Panc1 (cell line): ENCODE data around the gene BCL2. TPM values are rescaled to one million over a fixed set of nuclear protein-coding genes. Genes with fewer than 3 reads are reported as not detected.

ENCODE experiments used
- ATAC-seq: fragments of 200-7000 bp; cut with Tn5 transposase; 2 replicates; pipeline ENCODE4 v1.9.1; 2020; ENCODE audit warnings: mild to moderate bottlenecking, moderate library complexity
- BruUV-seq: library from RNA; stranded (reverse); fragments of 400-500 nt; replicated peaks from 2 replicates; lab custom pipeline; 2021; lab: Mats Ljungman, UMichigan
- CTCF ChIA-PET: fragments of 300-600 bp; sonication (Branson Sonifier 250); formaldehyde crosslinking; loops from one replicate; lab custom pipeline; 2022; ENCODE audit warnings: antibody characterized with exemption; lab: Charles Lee
- POLR2A ChIA-PET: fragments of 300-600 bp; sonication (Branson Sonifier 250); formaldehyde crosslinking; loops from one replicate; lab custom pipeline; 2022; ENCODE audit warnings: antibody characterized with exemption; lab: Charles Lee
- DNase-seq: peaks from one replicate; pipeline ENCODE4 v3.0.0-alpha.2; 2010; ENCODE audit warnings: low read depth, low spot score
- H3K27ac ChIP-seq: 2 replicates; pipeline ENCODE4 v1.5.1; 2011; ENCODE audit warnings: mild to moderate bottlenecking, low read length, inconsistent platforms
- H3K27me3 ChIP-seq: fragments of 200-500 bp; sonication (Bioruptor generic); 2 replicates; pipeline ENCODE4 v1.6.0; 2014; ENCODE audit warnings: low read length, inconsistent platforms; ENCODE audit not compliant: control insufficient read depth, insufficient read depth
- H3K36me3 ChIP-seq: fragments of 200-500 bp; sonication (Bioruptor generic); 2 replicates; pipeline ENCODE4 v1.5.1; 2014; ENCODE audit warnings: inconsistent platforms, mild to moderate bottlenecking, low read length, moderate library complexity; ENCODE audit not compliant: control insufficient read depth, insufficient read depth
- H3K4me1 ChIP-seq: 2 replicates; pipeline ENCODE4 v1.5.1; 2011; ENCODE audit warnings: inconsistent platforms, mild to moderate bottlenecking, low read length, moderate library complexity; ENCODE audit not compliant: control insufficient read depth, insufficient read depth
- H3K4me3 ChIP-seq, 2 experiments: 2 replicates each; pipeline ENCODE4 v1.5.1; 2011 to 2012; ENCODE audit warnings: low read depth in 2 of 2, low read length in 2 of 2, mild to moderate bottlenecking in 2 of 2, inconsistent platforms in 1 of 2, moderate library complexity in 1 of 2
- H3K9me3 ChIP-seq: fragments of 200-500 bp; sonication (Bioruptor generic); 2 replicates; pipeline ENCODE4 v1.5.1; 2014; ENCODE audit warnings: low read depth, mild to moderate bottlenecking, inconsistent platforms, low read length, moderate library complexity; ENCODE audit not compliant: control insufficient read depth, insufficient read depth
- CTCF ChIP-seq: fragments of 450-650 bp; IDR thresholded peaks from 2 replicates; pipeline ENCODE4 v1.5.1; 2017; ENCODE audit warnings: mild to moderate bottlenecking
- POLR2AphosphoS5 ChIP-seq: IDR thresholded peaks from 2 replicates; pipeline ENCODE4 v1.6.1; 2012; ENCODE audit warnings: mild to moderate bottlenecking, low read depth, low read length, moderate library complexity
- REST ChIP-seq, 2 experiments: IDR thresholded peaks; 2 replicates each; pipeline ENCODE4 v1.6.1; 2011 to 2012; ENCODE audit warnings: low read depth in 2 of 2, control low read depth in 1 of 2, low read length in 1 of 2, mild to moderate bottlenecking in 1 of 2, moderate library complexity in 1 of 2; ENCODE audit not compliant: insufficient read depth in 1 of 2
- SIN3A ChIP-seq: IDR thresholded peaks from 2 replicates; pipeline ENCODE4 v1.6.1; 2012; ENCODE audit warnings: low read depth, mild to moderate bottlenecking, low read length, moderate library complexity, borderline replicate concordance; ENCODE audit not compliant: insufficient read depth
- TCF7L2 ChIP-seq: IDR thresholded peaks from 2 replicates; pipeline ENCODE4 v1.6.1; 2011; ENCODE audit warnings: mild to moderate bottlenecking, low read depth, low read length, inconsistent platforms
- in situ Hi-C: cut with HindIII; loops from 2 replicates; pipeline ENCODE4 v1.10.0; 2016; ENCODE audit warnings: low sequenced_read_pairs, low pct_unique_long_range_greater_than_20kb
- intact Hi-C: fragments of 100-400 bp; cut with micrococcal nuclease; formaldehyde crosslinking; loops from one replicate; pipeline ENCODE4 v1.10.0; 2022; ENCODE audit not compliant: unreplicated experiment
- total RNA-seq: library from RNA; stranded (reverse); gene quantifications from one replicate; pipeline ENCODE4 v1.2.1, GENCODE V29; 2021; ENCODE audit not compliant: unreplicated experiment

BCL2 gene
- total RNA-seq, 1 experiment from 2014 or later, result 0.72 TPM

GRCh38 chr18:63265326-63265725, 54.2 kb downstream of the BCL2 start:
- ChIA-PET CTCF (no interaction called here), POLR2A (no interaction called here)
- no peak for ATAC-seq
- no peak overlapping the region for H3K4me3 ChIP-seq
- TF ChIP-seq POLR2AphosphoS5 (no peak), TCF7L2 (no peak), CTCF (no peak), SIN3A (no peak), REST (IDR thresholded peaks at IDR 0.05; ENCODE audit: insufficient read depth in 1 of 2, low read depth in 2 of 2, low read length in 1 of 2) (no peak)
- H3K4me1 ChIP-seq, result no peaks in the 10 kb centered on the region
- no peaks in the 10 kb centered on the region for H3K36me3 ChIP-seq
- BruUV-seq, result no TSS peak
- no peaks in the 10 kb centered on the region for H3K9me3 ChIP-seq
- in situ Hi-C loops (no loop called here), intact Hi-C loops (no loop called here)
- no peak for DNase-seq
- H3K27me3 ChIP-seq, result peaks cover 3% of the 10 kb centered on the region; the same call in 1 of the 2 replicates
- H3K27ac ChIP-seq, result no peak overlapping the region

- Histone ChIP-seq H3K4me3 (no peak overlapping the region), H3K4me1 (no peaks in the 10 kb centered on the region), H3K27ac (no peak overlapping the region), H3K9me3 (no peaks in the 10 kb centered on the region), H3K27me3 (no peaks in the 10 kb centered on the region), H3K36me3 (no peaks in the 10 kb centered on the region)
- ChIA-PET POLR2A (no interaction called here), CTCF (no interaction called here)
- BruUV-seq, result no TSS peak
- intact Hi-C loops (no loop called here), in situ Hi-C loops (no loop called here)
- DNase-seq (no peak), ATAC-seq (no peak)
- TF ChIP-seq POLR2AphosphoS5 (no peak), TCF7L2 (no peak), SIN3A (no peak), CTCF (no peak), REST (IDR thresholded peaks at IDR 0.05; ENCODE audit: insufficient read depth in 1 of 2, low read depth in 2 of 2, low read length in 1 of 2) (no peak)
Measured at GRCh38 chr18:63264871-63265270, 54.7 kb downstream of the BCL2 start.
